HCT116 (cell line): ENCODE data around the gene PTGES2.

Experiments
- CEBPB ChIP-seq: IDR thresholded peaks from 2 replicates; pipeline ENCODE4 v1.6.1; 2012; ENCODE audit warnings: low read depth
- EZH2 ChIP-seq: fragments of 200-600 bp; sonication (generic); IDR thresholded peaks from 2 replicates; pipeline ENCODE4 v1.6.1; 2017; ENCODE audit warnings: antibody characterized with exemption, mixed run types
- EZH2phosphoT487 ChIP-seq: fragments of 200-600 bp; IDR thresholded peaks from 2 replicates; pipeline ENCODE4 v1.6.1; 2018; ENCODE audit warnings: antibody characterized with exemption, borderline replicate concordance
- POLR2A ChIP-seq: IDR thresholded peaks from 2 replicates; pipeline ENCODE4 v1.7.0; 2011; ENCODE audit warnings: borderline replicate concordance; ENCODE audit not compliant: insufficient read depth, insufficient read length; ENCODE audit errors: extremely low read depth
- POLR2AphosphoS5 ChIP-seq: IDR thresholded peaks from 2 replicates; pipeline ENCODE4 v1.6.1; 2011; ENCODE audit warnings: mild to moderate bottlenecking, low read depth, low read length, moderate library complexity
- RAD21 ChIP-seq: IDR thresholded peaks from 2 replicates; pipeline ENCODE4 v1.6.1; 2012; ENCODE audit warnings: low read depth, mild to moderate bottlenecking
- TCF7L2 ChIP-seq: IDR thresholded peaks from 2 replicates; pipeline ENCODE4 v1.7.0; 2011; ENCODE audit warnings: borderline replicate concordance, inconsistent platforms; ENCODE audit not compliant: insufficient read depth, insufficient read length; ENCODE audit errors: extremely low read depth
- ZNF274 ChIP-seq: fragments of 200-500 bp; sonication (Bioruptor generic); IDR thresholded peaks from 2 replicates; pipeline ENCODE4 v1.6.1; 2014; ENCODE audit warnings: mild to moderate bottlenecking, low read depth, low read length, inconsistent platforms
- TF ChIP-seq, protein P1 (sequence below), 3 experiments: fragments of 200-600 bp in 1 of 3; sonication (generic) in 1 of 3; IDR thresholded peaks in 2 of 3; conservative IDR thresholded peaks in 1 of 3; 2 replicates each; pipeline ENCODE4 v1.5.1; 2012 to 2017; ENCODE audit warnings: low read depth in 2 of 3, low read length in 2 of 3, antibody characterized with exemption in 1 of 3, borderline replicate concordance in 1 of 3, control low read depth in 1 of 3, mild to moderate bottlenecking in 1 of 3, mixed read lengths in 1 of 3, mixed run types in 1 of 3, moderate library complexity in 1 of 3; ENCODE audit not compliant: insufficient read depth in 1 of 3
- TF ChIP-seq, protein P2 (sequence below): IDR thresholded peaks from 2 replicates; pipeline ENCODE4 v1.6.1; 2012; ENCODE audit warnings: low read depth

DNA sequence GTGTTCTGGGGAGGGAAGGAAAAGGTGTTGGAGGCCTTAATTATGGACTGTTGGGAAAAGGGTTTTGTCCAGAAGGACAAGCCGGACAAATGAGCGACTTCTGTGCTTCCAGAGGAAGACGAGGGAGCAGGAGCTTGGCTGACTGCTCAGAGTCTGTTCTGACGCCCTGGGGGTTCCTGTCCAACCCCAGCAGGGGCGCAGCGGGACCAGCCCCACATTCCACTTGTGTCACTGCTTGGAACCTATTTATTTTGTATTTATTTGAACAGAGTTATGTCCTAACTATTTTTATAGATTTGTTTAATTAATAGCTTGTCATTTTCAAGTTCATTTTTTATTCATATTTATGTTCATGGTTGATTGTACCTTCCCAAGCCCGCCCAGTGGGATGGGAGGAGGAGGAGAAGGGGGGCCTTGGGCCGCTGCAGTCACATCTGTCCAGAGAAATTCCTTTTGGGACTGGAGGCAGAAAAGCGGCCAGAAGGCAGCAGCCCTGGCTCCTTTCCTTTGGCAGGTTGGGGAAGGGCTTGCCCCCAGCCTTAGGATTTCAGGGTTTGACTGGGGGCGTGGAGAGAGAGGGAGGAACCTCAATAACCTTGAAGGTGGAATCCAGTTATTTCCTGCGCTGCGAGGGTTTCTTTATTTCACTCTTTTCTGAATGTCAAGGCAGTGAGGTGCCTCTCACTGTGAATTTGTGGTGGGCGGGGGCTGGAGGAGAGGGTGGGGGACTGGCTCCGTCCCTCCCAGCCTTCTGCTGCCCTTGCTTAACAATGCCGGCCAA lies 19.1 kb downstream of the PTGES2 start:
- no peak for TF ChIP-seq POLR2A
- TF ChIP-seq, protein P1, sequence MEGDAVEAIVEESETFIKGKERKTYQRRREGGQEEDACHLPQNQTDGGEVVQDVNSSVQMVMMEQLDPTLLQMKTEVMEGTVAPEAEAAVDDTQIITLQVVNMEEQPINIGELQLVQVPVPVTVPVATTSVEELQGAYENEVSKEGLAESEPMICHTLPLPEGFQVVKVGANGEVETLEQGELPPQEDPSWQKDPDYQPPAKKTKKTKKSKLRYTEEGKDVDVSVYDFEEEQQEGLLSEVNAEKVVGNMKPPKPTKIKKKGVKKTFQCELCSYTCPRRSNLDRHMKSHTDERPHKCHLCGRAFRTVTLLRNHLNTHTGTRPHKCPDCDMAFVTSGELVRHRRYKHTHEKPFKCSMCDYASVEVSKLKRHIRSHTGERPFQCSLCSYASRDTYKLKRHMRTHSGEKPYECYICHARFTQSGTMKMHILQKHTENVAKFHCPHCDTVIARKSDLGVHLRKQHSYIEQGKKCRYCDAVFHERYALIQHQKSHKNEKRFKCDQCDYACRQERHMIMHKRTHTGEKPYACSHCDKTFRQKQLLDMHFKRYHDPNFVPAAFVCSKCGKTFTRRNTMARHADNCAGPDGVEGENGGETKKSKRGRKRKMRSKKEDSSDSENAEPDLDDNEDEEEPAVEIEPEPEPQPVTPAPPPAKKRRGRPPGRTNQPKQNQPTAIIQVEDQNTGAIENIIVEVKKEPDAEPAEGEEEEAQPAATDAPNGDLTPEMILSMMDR (IDR thresholded peaks at IDR 0.05 in 2 of 3, conservative IDR thresholded peaks at IDR 0.05 in 1 of 3; ENCODE audit: borderline replicate concordance in 1 of 3, insufficient read depth in 1 of 3, low read depth in 2 of 3, low read length in 2 of 3), result no peak
- no peak for TF ChIP-seq EZH2phosphoT487
- no peak for TF ChIP-seq RAD21
- no peak for TF ChIP-seq EZH2
- no peak; the same call in 1 of the 2 replicates for TF ChIP-seq POLR2AphosphoS5
- TF ChIP-seq, protein P2, sequence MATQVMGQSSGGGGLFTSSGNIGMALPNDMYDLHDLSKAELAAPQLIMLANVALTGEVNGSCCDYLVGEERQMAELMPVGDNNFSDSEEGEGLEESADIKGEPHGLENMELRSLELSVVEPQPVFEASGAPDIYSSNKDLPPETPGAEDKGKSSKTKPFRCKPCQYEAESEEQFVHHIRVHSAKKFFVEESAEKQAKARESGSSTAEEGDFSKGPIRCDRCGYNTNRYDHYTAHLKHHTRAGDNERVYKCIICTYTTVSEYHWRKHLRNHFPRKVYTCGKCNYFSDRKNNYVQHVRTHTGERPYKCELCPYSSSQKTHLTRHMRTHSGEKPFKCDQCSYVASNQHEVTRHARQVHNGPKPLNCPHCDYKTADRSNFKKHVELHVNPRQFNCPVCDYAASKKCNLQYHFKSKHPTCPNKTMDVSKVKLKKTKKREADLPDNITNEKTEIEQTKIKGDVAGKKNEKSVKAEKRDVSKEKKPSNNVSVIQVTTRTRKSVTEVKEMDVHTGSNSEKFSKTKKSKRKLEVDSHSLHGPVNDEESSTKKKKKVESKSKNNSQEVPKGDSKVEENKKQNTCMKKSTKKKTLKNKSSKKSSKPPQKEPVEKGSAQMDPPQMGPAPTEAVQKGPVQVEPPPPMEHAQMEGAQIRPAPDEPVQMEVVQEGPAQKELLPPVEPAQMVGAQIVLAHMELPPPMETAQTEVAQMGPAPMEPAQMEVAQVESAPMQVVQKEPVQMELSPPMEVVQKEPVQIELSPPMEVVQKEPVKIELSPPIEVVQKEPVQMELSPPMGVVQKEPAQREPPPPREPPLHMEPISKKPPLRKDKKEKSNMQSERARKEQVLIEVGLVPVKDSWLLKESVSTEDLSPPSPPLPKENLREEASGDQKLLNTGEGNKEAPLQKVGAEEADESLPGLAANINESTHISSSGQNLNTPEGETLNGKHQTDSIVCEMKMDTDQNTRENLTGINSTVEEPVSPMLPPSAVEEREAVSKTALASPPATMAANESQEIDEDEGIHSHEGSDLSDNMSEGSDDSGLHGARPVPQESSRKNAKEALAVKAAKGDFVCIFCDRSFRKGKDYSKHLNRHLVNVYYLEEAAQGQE, result no peak
- no peak for TF ChIP-seq ZNF274
- no peak for TF ChIP-seq CEBPB
- no peak for TF ChIP-seq TCF7L2
